MM.1S (cell line): ENCODE data around the gene FBXL7.

Source experiments
- DNase-seq: peaks from one replicate; pipeline ENCODE4 v3.0.0-alpha.2; 2015
- H2AFZ ChIP-seq: fragments of 300-600 bp; sonication (generic); 2 replicates; pipeline ENCODE4 v1.6.0; 2016; ENCODE audit warnings: antibody characterized with exemption, low read length
- H3F3A ChIP-seq: fragments of 300-600 bp; sonication (generic); 2 replicates; pipeline ENCODE4 v1.6.1; 2016; ENCODE audit warnings: mild to moderate bottlenecking, antibody characterized with exemption, low read length, moderate library complexity, mixed read lengths; ENCODE audit not compliant: insufficient read depth
- H3K27ac ChIP-seq: fragments of 300-600 bp; sonication (generic); 2 replicates; pipeline ENCODE4 v1.5.1; 2016; ENCODE audit warnings: mild to moderate bottlenecking, low read length
- H3K27me3 ChIP-seq: fragments of 300-600 bp; sonication (generic); replicated peaks from 2 replicates; pipeline ENCODE4 v1.6.0; 2016; ENCODE audit warnings: low read length; ENCODE audit not compliant: insufficient read depth
- H3K36me3 ChIP-seq: fragments of 300-600 bp; sonication (generic); replicated peaks from 2 replicates; pipeline ENCODE4 v1.6.1; 2016; ENCODE audit warnings: mild to moderate bottlenecking, low read length, mixed read lengths; ENCODE audit not compliant: insufficient read depth
- H3K4me1 ChIP-seq: fragments of 300-600 bp; sonication (generic); 2 replicates; pipeline ENCODE4 v1.6.1; 2016; ENCODE audit warnings: low read length, mixed read lengths
- H3K4me2 ChIP-seq: fragments of 300-600 bp; sonication (generic); 2 replicates; pipeline ENCODE4 v1.6.0; 2016; ENCODE audit warnings: low read depth, low read length
- H3K4me3 ChIP-seq: fragments of 300-600 bp; sonication (generic); 2 replicates; pipeline ENCODE4 v1.5.1; 2016; ENCODE audit warnings: low read length, mixed read lengths
- H3K79me2 ChIP-seq: fragments of 300-600 bp; sonication (generic); 2 replicates; pipeline ENCODE4 v1.6.1; 2016; ENCODE audit warnings: mixed run types, low read length, mixed read lengths
- H3K9ac ChIP-seq: fragments of 300-600 bp; sonication (generic); 2 replicates; pipeline ENCODE4 v1.6.1; 2016; ENCODE audit warnings: low read length, mixed read lengths
- H3K9me2 ChIP-seq: fragments of 300-600 bp; sonication (generic); replicated peaks from 2 replicates; pipeline ENCODE4 v1.6.1; 2016; ENCODE audit warnings: mild to moderate bottlenecking, low read length, mixed read lengths; ENCODE audit not compliant: insufficient read depth
- H3K9me3 ChIP-seq: fragments of 300-600 bp; sonication (generic); replicated peaks from 2 replicates; pipeline ENCODE4 v1.6.1; 2016; ENCODE audit warnings: mild to moderate bottlenecking, low read length, mixed read lengths; ENCODE audit not compliant: insufficient read depth
- H4K20me1 ChIP-seq: fragments of 300-600 bp; sonication (generic); 2 replicates; pipeline ENCODE4 v1.6.1; 2016; ENCODE audit warnings: mild to moderate bottlenecking, low read length, moderate library complexity, mixed read lengths; ENCODE audit not compliant: insufficient read depth
- EZH2 ChIP-seq: fragments of 300-600 bp; sonication (generic); optimal IDR thresholded peaks from 2 replicates; pipeline ENCODE3; 2017; ENCODE audit warnings: low read depth, mild to moderate bottlenecking, antibody characterized with exemption, low read length, mixed read lengths
- EZH2phosphoT487 ChIP-seq: fragments of 300-600 bp; sonication (generic); IDR thresholded peaks from 2 replicates; pipeline ENCODE4 v1.6.1; 2018; ENCODE audit warnings: antibody characterized with exemption, low read length
- TF ChIP-seq, protein P1 (sequence below): fragments of 300-600 bp; sonication (generic); IDR thresholded peaks from 2 replicates; pipeline ENCODE4 v1.5.1; 2016; ENCODE audit warnings: antibody characterized with exemption, low read length, mixed read lengths

Gene FBXL7

DNA sequence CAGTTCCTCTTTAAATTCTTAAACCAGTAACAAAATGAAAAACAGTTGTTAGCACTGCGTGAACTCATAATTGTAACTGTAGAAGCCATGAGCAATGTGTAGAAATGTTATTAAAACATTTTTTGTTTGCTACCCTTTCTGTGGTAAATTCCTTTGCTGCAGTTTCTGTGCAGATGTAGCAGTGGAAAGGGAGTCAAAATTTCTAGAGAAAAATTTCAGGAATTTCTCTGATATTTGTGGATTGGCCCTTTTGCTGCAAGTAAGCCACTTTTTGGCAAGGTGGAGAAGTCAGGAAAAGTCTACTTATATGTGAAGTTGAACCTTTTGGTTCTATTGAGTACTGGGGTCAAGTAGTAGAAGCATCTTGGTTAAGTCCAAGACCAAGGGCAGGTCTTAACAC, 10.1 kb downstream of the FBXL7 start:
- Histone ChIP-seq H3K27me3 (no peaks in the 10 kb centered on the region), H3K4me1 (no peaks in the 10 kb centered on the region), H3K36me3 (0 out of 2 replicates have a peak, but pooled peaks cover 1% of the 10 kb centered on the region), H3K27ac (no peak overlapping the region), H4K20me1 (no peaks in the 10 kb centered on the region), H3K9me3 (no peaks in the 10 kb centered on the region), H3F3A (no peaks in the 10 kb centered on the region), H3K9me2 (no peaks in the 10 kb centered on the region), H3K79me2 (peaks cover 97% of the 10 kb centered on the region), H2AFZ (no peak overlapping the region), H3K4me3 (no peak overlapping the region), H3K4me2 (no peak overlapping the region), H3K9ac (no peak overlapping the region)
- TF ChIP-seq, protein P1, sequence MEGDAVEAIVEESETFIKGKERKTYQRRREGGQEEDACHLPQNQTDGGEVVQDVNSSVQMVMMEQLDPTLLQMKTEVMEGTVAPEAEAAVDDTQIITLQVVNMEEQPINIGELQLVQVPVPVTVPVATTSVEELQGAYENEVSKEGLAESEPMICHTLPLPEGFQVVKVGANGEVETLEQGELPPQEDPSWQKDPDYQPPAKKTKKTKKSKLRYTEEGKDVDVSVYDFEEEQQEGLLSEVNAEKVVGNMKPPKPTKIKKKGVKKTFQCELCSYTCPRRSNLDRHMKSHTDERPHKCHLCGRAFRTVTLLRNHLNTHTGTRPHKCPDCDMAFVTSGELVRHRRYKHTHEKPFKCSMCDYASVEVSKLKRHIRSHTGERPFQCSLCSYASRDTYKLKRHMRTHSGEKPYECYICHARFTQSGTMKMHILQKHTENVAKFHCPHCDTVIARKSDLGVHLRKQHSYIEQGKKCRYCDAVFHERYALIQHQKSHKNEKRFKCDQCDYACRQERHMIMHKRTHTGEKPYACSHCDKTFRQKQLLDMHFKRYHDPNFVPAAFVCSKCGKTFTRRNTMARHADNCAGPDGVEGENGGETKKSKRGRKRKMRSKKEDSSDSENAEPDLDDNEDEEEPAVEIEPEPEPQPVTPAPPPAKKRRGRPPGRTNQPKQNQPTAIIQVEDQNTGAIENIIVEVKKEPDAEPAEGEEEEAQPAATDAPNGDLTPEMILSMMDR, result no peak
- TF ChIP-seq EZH2phosphoT487 (no peak), EZH2 (no peak)
- no peak for DNase-seq

DNA sequence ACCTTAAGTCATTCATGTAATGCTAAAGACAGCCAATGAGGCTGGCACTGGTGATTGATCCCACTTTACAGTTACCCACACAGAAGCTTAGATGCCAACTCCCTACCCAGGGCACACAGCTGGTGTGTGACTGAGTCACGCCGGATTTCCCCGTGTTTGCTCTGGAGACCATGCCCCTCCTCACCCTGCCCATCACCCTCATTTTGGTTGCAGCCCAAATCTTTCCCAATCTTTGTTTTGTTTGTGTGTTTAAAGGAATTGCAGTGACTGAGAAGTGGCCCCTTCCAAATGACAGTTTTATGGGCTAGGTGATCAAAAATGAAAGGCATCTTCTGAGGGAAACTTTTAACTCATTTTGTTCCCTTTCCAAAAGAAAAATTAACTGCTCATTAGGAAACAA, 10.9 kb downstream of the FBXL7 start:
- H3K79me2 ChIP-seq, result peaks cover 93% of the 10 kb centered on the region
- H2AFZ ChIP-seq, result no peak overlapping the region
- H3K27ac ChIP-seq, result no peak overlapping the region
- H3F3A ChIP-seq, result no peaks in the 10 kb centered on the region
- no peak overlapping the region for H3K4me2 ChIP-seq
- no peaks in the 10 kb centered on the region for H4K20me1 ChIP-seq
- no peaks in the 10 kb centered on the region for H3K9me2 ChIP-seq
- TF ChIP-seq EZH2 (no peak), EZH2phosphoT487 (no peak)
- TF ChIP-seq, protein P1, result no peak
- no peak overlapping the region for H3K4me3 ChIP-seq
- DNase-seq, result no peak
- no peaks in the 10 kb centered on the region for H3K4me1 ChIP-seq
- H3K9me3 ChIP-seq, result no peaks in the 10 kb centered on the region
- H3K9ac ChIP-seq, result no peak overlapping the region
- no peaks in the 10 kb centered on the region for H3K36me3 ChIP-seq
- H3K27me3 ChIP-seq, result no peaks in the 10 kb centered on the region

DNA sequence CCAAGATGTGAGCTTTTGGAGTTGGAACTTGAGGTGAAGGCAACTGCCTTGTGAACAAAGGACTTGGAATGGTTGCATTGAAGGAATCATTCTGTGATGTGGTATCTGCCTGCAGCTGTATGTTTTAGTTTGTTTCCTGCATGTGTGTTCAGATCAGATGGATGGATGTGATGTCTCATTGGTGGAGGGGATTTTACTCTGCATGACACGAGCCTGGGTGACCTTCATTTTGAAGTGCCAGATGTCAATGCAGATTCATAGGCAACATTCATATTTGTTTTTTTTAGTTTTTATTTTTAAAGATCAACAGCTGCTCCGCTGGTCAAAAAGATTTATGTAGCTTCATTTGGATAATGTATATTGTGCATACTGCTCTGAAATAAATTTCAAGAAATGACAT, 13.5 kb downstream of the FBXL7 start:
- no peaks in the 10 kb centered on the region for H3K9me2 ChIP-seq
- H3K4me3 ChIP-seq, result no peak overlapping the region
- DNase-seq, result no peak
- H3K27me3 ChIP-seq, result no peaks in the 10 kb centered on the region
- no peak overlapping the region for H3K27ac ChIP-seq
- H3K79me2 ChIP-seq, result peaks cover 89% of the 10 kb centered on the region
- H3K4me1 ChIP-seq, result no peaks in the 10 kb centered on the region
- no peak overlapping the region for H3K4me2 ChIP-seq
- no peak overlapping the region for H3K9ac ChIP-seq
- H3K9me3 ChIP-seq, result no peaks in the 10 kb centered on the region
- no peak overlapping the region for H2AFZ ChIP-seq
- TF ChIP-seq EZH2phosphoT487 (no peak), EZH2 (no peak)
- TF ChIP-seq, protein P1, result no peak
- H3K36me3 ChIP-seq, result no peaks in the 10 kb centered on the region
- H4K20me1 ChIP-seq, result no peaks in the 10 kb centered on the region
- no peaks in the 10 kb centered on the region for H3F3A ChIP-seq
